IPS-20b (cell line): Measurements from ENCODE around the gene LYST.
A peak's percentile ranks its signal among the peaks of the same experiment; 100 is the strongest.

Source experiments
- H3K27ac ChIP-seq: one replicate; pipeline ENCODE4 v1.5.1; 2013; ENCODE audit warnings: low read length
- H3K27me3 ChIP-seq: 2 replicates; pipeline ENCODE4 v1.6.1; 2013; ENCODE audit warnings: mild to moderate bottlenecking, low read length, inconsistent platforms; ENCODE audit not compliant: insufficient read depth
- H3K36me3 ChIP-seq: 2 replicates; pipeline ENCODE4 v1.6.1; 2013; ENCODE audit warnings: low read depth, mild to moderate bottlenecking, inconsistent platforms, low read length, moderate library complexity; ENCODE audit not compliant: insufficient read depth
- H3K4me1 ChIP-seq: 2 replicates; pipeline ENCODE4 v1.6.1; 2013; ENCODE audit warnings: mild to moderate bottlenecking, control low read depth, inconsistent platforms, low read length, moderate library complexity; ENCODE audit not compliant: insufficient read depth
- H3K4me3 ChIP-seq: 2 replicates; pipeline ENCODE4 v1.5.1; 2013; ENCODE audit warnings: mild to moderate bottlenecking, low read length, inconsistent platforms
- H3K9ac ChIP-seq: 2 replicates; pipeline ENCODE4 v1.6.1; 2013; ENCODE audit warnings: low read depth, mild to moderate bottlenecking, inconsistent platforms, low read length, moderate library complexity
- H3K9me3 ChIP-seq: 2 replicates; pipeline ENCODE4 v1.6.1; 2013; ENCODE audit warnings: mild to moderate bottlenecking, low read depth, low read length, inconsistent platforms; ENCODE audit not compliant: insufficient read depth

Gene LYST

DNA sequence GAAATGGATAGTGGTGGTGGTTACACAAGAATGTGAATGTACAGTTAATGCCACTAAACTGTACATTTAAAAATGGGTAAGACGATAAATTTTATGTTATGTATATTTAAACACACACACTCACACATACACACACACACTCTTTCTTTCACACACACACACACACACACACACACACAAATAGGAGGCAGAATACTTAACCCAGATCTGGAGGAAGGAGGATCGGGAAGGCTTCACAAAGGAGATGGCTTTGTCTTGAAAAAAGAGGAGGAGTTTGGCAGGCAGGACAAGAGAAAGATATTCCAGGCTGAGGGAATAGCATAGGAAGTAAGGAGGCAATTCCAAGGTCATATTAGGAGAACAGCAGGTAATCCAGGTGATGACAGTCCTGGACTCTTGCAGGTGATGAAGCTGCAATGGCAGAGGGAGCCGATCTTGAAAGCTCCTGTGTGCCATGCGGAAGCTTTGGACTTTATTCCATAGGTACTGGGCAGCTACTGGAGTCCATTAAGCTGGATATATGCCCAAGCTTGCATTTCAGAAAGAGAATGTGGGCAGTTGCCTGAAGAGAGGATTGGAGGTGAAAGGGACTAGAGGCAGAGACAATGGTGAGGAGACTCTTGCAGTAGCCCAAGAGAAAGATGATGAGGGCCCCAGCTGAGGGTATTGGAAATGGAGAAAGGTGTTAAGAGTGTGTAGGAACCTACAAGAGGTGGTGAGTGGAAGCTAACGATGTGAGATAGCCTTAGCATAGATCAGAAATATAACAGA lies 15.4 kb upstream of the LYST start:
- no peak overlapping the region for H3K9ac ChIP-seq
- H3K4me3 ChIP-seq, result no peak overlapping the region
- H3K27me3 ChIP-seq, result no peaks in the 10 kb centered on the region; the same call in 1 of the 2 replicates
- no peaks in the 10 kb centered on the region for H3K36me3 ChIP-seq
- H3K4me1 ChIP-seq, result no peaks in the 10 kb centered on the region
- H3K9me3 ChIP-seq, result no peaks in the 10 kb centered on the region
- no peak overlapping the region for H3K27ac ChIP-seq

DNA sequence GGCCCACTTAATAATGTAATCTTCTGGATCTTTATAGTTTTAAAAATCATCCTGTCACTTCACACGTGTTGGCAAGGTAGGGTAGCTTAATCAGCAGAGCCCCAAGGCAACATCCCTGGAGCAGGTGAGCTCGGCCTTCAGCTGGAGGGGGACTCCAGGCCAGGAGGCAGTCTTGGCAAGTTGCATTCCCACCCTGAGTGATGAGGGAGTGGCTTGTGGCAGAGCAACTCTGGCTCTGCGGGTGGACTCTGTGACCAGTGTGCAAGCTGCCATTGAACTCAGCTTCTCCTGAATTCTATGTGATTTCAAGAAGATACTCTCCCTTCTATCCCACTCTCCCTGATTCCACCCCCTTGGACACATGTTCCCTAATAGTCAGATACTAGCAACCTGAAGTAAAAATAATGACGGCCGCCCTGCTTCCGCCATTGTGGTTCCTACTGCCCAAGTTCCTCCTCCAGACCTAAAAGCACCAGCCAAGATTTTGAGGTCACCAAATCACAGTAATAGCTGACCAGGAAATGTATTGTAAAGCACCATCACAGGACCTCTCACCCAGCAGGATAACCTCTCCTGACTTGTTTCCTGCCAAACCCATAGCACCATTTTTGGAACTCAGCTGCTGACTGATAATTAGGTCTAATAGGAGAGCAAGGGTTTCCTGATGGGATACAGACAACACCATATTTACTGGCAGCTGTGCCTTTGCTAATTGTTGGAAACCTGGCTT lies 11.5 kb upstream of the LYST start:
- no peaks in the 10 kb centered on the region for H3K36me3 ChIP-seq
- H3K4me3 ChIP-seq, result no peak overlapping the region
- H3K27me3 ChIP-seq, result no peaks in the 10 kb centered on the region; the same call in 1 of the 2 replicates
- no peak overlapping the region for H3K9ac ChIP-seq
- no peaks in the 10 kb centered on the region for H3K9me3 ChIP-seq
- no peak overlapping the region for H3K27ac ChIP-seq
- H3K4me1 ChIP-seq, result no peaks in the 10 kb centered on the region

- Histone ChIP-seq H3K36me3 (no peaks in the 10 kb centered on the region), H3K4me1 (no peaks in the 10 kb centered on the region), H3K27ac (no peak overlapping the region), H3K27me3 (no peaks in the 10 kb centered on the region), H3K9me3 (no peaks in the 10 kb centered on the region), H3K9ac (no peak overlapping the region), H3K4me3 (no peak overlapping the region)
Observed at GRCh38 chr1:235876402-235876841, 9.7 kb upstream of the LYST start.

DNA sequence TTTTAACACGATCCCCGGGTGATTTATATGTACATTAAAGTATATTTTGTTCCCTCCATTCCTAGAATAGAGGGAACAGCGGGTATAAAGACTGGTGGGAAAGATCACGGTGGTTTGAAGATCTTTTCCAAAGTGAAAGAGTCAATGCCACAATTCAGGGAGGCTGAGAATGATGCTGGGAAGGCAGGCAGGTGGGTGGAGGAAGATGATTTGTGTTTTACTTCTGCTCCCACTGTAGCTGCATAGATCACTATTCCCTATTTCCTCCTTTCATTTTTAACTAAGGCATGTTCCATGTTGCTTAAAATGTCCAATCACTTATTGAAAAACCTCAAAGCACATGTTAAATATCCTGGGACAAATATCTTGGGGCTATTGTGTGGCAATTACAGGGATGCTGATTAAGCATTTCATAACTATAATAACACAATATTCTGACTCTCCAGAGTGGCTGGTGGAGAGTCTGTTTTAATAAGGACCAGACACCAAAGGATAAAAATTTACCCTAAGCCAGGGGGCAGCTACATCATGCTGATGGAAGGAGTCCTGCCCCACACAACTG lies 8.4 kb upstream of the LYST start:
- Histone ChIP-seq H3K27me3 (no peaks in the 10 kb centered on the region), H3K9ac (no peak overlapping the region), H3K4me3 (no peak overlapping the region), H3K36me3 (no peaks in the 10 kb centered on the region), H3K4me1 (no peaks in the 10 kb centered on the region), H3K27ac (no peak overlapping the region), H3K9me3 (no peaks in the 10 kb centered on the region)

GRCh38 chr1:235874261-235874660 lies 7.6 kb upstream of the LYST start:
- H3K36me3 ChIP-seq, result no peaks in the 10 kb centered on the region
- no peak overlapping the region for H3K9ac ChIP-seq
- no peaks in the 10 kb centered on the region for H3K27me3 ChIP-seq
- H3K4me3 ChIP-seq, result no peak overlapping the region
- no peak overlapping the region for H3K27ac ChIP-seq
- H3K9me3 ChIP-seq, result no peaks in the 10 kb centered on the region
- no peaks in the 10 kb centered on the region for H3K4me1 ChIP-seq

- Histone ChIP-seq H3K36me3 (no peaks in the 10 kb centered on the region), H3K9me3 (no peaks in the 10 kb centered on the region), H3K27ac (no peak overlapping the region), H3K9ac (no peak overlapping the region), H3K27me3 (no peaks in the 10 kb centered on the region), H3K4me1 (no peaks in the 10 kb centered on the region), H3K4me3 (no peak overlapping the region)
Observed at GRCh38 chr1:235873571-235873970, 6.9 kb upstream of the LYST start.

- H3K9me3 ChIP-seq, result no peaks in the 10 kb centered on the region
- no peak overlapping the region for H3K27ac ChIP-seq
- H3K36me3 ChIP-seq, result no peaks in the 10 kb centered on the region
- no peaks in the 10 kb centered on the region for H3K27me3 ChIP-seq
- H3K9ac ChIP-seq, result no peak overlapping the region
- no peaks in the 10 kb centered on the region for H3K4me1 ChIP-seq
- no peak overlapping the region for H3K4me3 ChIP-seq
Observed at GRCh38 chr1:235873045-235873444, 6.3 kb upstream of the LYST start.

- Histone ChIP-seq H3K9me3 (no peaks in the 10 kb centered on the region), H3K36me3 (no peaks in the 10 kb centered on the region), H3K9ac (no peak overlapping the region), H3K27ac (no peak overlapping the region), H3K4me1 (no peaks in the 10 kb centered on the region), H3K4me3 (no peak overlapping the region), H3K27me3 (no peaks in the 10 kb centered on the region)
Observed at GRCh38 chr1:235872270-235872669, 5.6 kb upstream of the LYST start.

DNA sequence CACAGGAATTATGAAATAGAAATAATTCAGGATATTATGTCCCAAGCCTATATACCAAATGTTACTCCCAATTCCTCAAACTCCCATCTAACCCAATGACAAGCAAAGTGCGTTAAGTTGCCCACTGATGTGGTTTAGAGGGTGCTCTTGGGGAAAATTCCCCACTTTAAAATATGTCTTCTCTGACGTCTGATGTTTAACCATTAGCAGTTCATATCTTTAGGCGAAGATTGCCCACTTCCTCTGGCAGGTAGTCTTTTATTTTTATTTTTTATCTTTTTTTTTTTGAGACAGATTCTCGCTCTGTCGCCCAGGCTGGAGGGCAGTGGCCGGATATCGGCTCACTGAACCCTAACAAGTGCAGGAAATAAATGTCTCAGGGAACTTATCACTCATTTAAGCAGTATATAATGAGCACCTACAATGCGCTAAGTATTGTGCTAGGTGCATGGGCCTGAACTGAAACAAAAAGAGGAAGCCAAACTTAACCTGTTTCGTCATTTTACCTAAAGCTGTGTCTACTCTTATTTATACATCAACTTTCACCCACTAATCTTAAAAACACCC lies 1.3 kb upstream of the LYST start:
- Histone ChIP-seq H3K9ac (peak overlapping the region; percentile 77; the same call in 1 of the 2 replicates), H3K27ac (no peak overlapping the region), H3K9me3 (no peaks in the 10 kb centered on the region), H3K36me3 (no peaks in the 10 kb centered on the region), H3K4me1 (no peaks in the 10 kb centered on the region; the same call in 1 of the 2 replicates), H3K27me3 (peaks cover 30% of the 10 kb centered on the region), H3K4me3 (peak overlapping the region; percentile 95)

GRCh38 chr1:235866913-235867845 lies 473 bp upstream of the LYST start:
- no peak overlapping the region for H3K27ac ChIP-seq
- peak overlapping the region; percentile 95 for H3K4me3 ChIP-seq
- peaks cover 30% of the 10 kb centered on the region for H3K27me3 ChIP-seq
- H3K4me1 ChIP-seq, result no peaks in the 10 kb centered on the region; the same call in 1 of the 2 replicates
- H3K9me3 ChIP-seq, result no peaks in the 10 kb centered on the region
- H3K9ac ChIP-seq, result peak overlapping the region; percentile 77; the same call in 1 of the 2 replicates
- H3K36me3 ChIP-seq, result no peaks in the 10 kb centered on the region
